Ovary (tissue), 3 donors: Measurements from ENCODE around the gene DCAF4L1.

ENCODE experiments used
- EP300 ChIP-seq: sonication (generic); formaldehyde crosslinking; IDR thresholded peaks from one replicate; pipeline ENCODE4 v1.6.1; 2017; ENCODE audit warnings: antibody characterized with exemption
- POLR2A ChIP-seq: fragments of 450-650 bp; IDR thresholded peaks from one replicate; pipeline ENCODE4 v1.6.1; 2017; ENCODE audit warnings: antibody characterized with exemption, mild to moderate bottlenecking, moderate library complexity
- TF ChIP-seq, protein P1 (sequence below), 3 donors: fragments of 450-650 bp in 2 of 3; fragments of 200-600 bp in 1 of 3; IDR thresholded peaks; one replicate each; pipeline versions ENCODE4 v1.5.1 to v1.8.0; 2016 to 2022; ENCODE audit warnings: antibody characterized with exemption in 3 of 3, mild to moderate bottlenecking in 1 of 3
- donor health status: DM: no; HTN: no; CAD: no.

- TF ChIP-seq, protein P1, sequence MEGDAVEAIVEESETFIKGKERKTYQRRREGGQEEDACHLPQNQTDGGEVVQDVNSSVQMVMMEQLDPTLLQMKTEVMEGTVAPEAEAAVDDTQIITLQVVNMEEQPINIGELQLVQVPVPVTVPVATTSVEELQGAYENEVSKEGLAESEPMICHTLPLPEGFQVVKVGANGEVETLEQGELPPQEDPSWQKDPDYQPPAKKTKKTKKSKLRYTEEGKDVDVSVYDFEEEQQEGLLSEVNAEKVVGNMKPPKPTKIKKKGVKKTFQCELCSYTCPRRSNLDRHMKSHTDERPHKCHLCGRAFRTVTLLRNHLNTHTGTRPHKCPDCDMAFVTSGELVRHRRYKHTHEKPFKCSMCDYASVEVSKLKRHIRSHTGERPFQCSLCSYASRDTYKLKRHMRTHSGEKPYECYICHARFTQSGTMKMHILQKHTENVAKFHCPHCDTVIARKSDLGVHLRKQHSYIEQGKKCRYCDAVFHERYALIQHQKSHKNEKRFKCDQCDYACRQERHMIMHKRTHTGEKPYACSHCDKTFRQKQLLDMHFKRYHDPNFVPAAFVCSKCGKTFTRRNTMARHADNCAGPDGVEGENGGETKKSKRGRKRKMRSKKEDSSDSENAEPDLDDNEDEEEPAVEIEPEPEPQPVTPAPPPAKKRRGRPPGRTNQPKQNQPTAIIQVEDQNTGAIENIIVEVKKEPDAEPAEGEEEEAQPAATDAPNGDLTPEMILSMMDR (IDR thresholded peaks at IDR 0.05), result peak in 1 of 3 donors; percentile 28
- TF ChIP-seq POLR2A, result peak; percentile 51
- TF ChIP-seq EP300, result no peak
Observed at GRCh38 chr4:41934901-41935651, 46.5 kb upstream of the DCAF4L1 start, which contains the start of gene TMEM33.
